Loucy (cell line): ENCODE measurements around the gene TBCEL.
A peak's percentile ranks its signal among the peaks of the same experiment; 100 is the strongest.

Source experiments
- H2AFZ ChIP-seq: fragments of 200-600 bp; sonication (generic); 2 replicates; pipeline ENCODE4 v1.6.0; 2016; ENCODE audit warnings: antibody characterized with exemption, mild to moderate bottlenecking, low read length, moderate library complexity
- H3F3A ChIP-seq: fragments of 200-600 bp; 2 replicates; pipeline ENCODE4 v1.6.0; 2016; ENCODE audit warnings: antibody characterized with exemption, low read depth, mild to moderate bottlenecking
- H3K27me3 ChIP-seq: fragments of 200-600 bp; sonication (generic); 2 replicates; pipeline ENCODE4 v1.6.1; 2014; ENCODE audit warnings: low read length, mild to moderate bottlenecking; ENCODE audit not compliant: insufficient read depth, poor library complexity, severe bottlenecking
- H3K36me3 ChIP-seq: fragments of 200-600 bp; sonication (generic); 2 replicates; pipeline ENCODE4 v1.6.1; 2016; ENCODE audit warnings: low read length; ENCODE audit not compliant: insufficient read depth
- H3K4me1 ChIP-seq: fragments of 200-600 bp; sonication (generic); 2 replicates; pipeline ENCODE4 v1.5.1; 2014; ENCODE audit warnings: low read length, mild to moderate bottlenecking; ENCODE audit not compliant: insufficient read depth, poor library complexity, severe bottlenecking
- H3K4me2 ChIP-seq: fragments of 200-600 bp; sonication (generic); 2 replicates; pipeline ENCODE4 v1.6.0; 2014; ENCODE audit warnings: antibody characterized with exemption, low read length, low read depth, mild to moderate bottlenecking; ENCODE audit not compliant: poor library complexity, severe bottlenecking
- H3K4me3 ChIP-seq: fragments of 200-600 bp; sonication (generic); 2 replicates; pipeline ENCODE4 v1.5.1; 2014; ENCODE audit warnings: low read length, mild to moderate bottlenecking, mixed read lengths; ENCODE audit not compliant: poor library complexity, severe bottlenecking
- H3K79me2 ChIP-seq: fragments of 200-600 bp; sonication (generic); 2 replicates; pipeline ENCODE4 v1.6.1; 2014; ENCODE audit warnings: low read length; ENCODE audit not compliant: insufficient read depth
- H3K9ac ChIP-seq: fragments of 200-600 bp; sonication (generic); 2 replicates; pipeline ENCODE4 v1.6.0; 2014; ENCODE audit warnings: mild to moderate bottlenecking, low read depth, low read length, moderate library complexity; ENCODE audit not compliant: poor library complexity, severe bottlenecking
- H3K9me2 ChIP-seq: fragments of 200-600 bp; sonication (generic); replicated peaks from 2 replicates; pipeline ENCODE4 v1.6.1; 2016; ENCODE audit warnings: low read depth, low read length, mixed read lengths
- H3K9me3 ChIP-seq: fragments of 200-600 bp; sonication (generic); 2 replicates; pipeline ENCODE4 v1.6.1; 2014; ENCODE audit warnings: mild to moderate bottlenecking, antibody characterized with exemption, low read length, low read depth; ENCODE audit not compliant: insufficient read depth
- H4K20me1 ChIP-seq: fragments of 200-600 bp; sonication (generic); 2 replicates; pipeline ENCODE4 v1.6.0; 2014; ENCODE audit warnings: antibody characterized with exemption, low read length, mild to moderate bottlenecking; ENCODE audit not compliant: insufficient read depth, poor library complexity, severe bottlenecking
- CTCF ChIP-seq: fragments of 200-600 bp; sonication (generic); conservative IDR thresholded peaks from 2 replicates; pipeline ENCODE4 v1.5.1; 2014; ENCODE audit warnings: mild to moderate bottlenecking, antibody characterized with exemption, low read length
- EZH2phosphoT487 ChIP-seq: fragments of 200-600 bp; IDR thresholded peaks from 2 replicates; pipeline ENCODE4 v1.6.1; 2018; ENCODE audit warnings: antibody characterized with exemption, mild to moderate bottlenecking, moderate library complexity, borderline replicate concordance

The TBCEL gene

GRCh38 chr11:121100943-121101342, 77.0 kb downstream of the TBCEL start, which contains the start of gene TECTA:
Gene TECTA (plus strand): TSS chr11:121101243. CDS start chr11:121102666, 1,423 bp downstream.
- Histone ChIP-seq H3K4me3 (no peak within 1 kb of the TSS), H3K27me3 (no peaks in the 10 kb centered on the region), H2AFZ (no peak within 1 kb of the TSS), H3K9ac (no peak within 1 kb of the TSS), H3K4me2 (no peak within 1 kb of the TSS), H3K9me3 (no peaks in the 10 kb centered on the region), H3K79me2 (no peaks in the 10 kb centered on the region), H3K4me1 (no peaks in the 10 kb centered on the region), H4K20me1 (no peaks in the 10 kb centered on the region), H3K36me3 (no peaks in the 10 kb centered on the region), H3F3A (no peaks in the 10 kb centered on the region), H3K9me2 (no peaks in the 10 kb centered on the region)
- no peak for TF ChIP-seq CTCF
- TF ChIP-seq EZH2phosphoT487: no peak

- no peaks in the 10 kb centered on the region for H3K27me3 ChIP-seq
- no peak overlapping the region for H3K4me2 ChIP-seq
- no peaks in the 10 kb centered on the region for H3K9me3 ChIP-seq
- no peaks in the 10 kb centered on the region for H3K79me2 ChIP-seq
- H3K36me3 ChIP-seq: no peaks in the 10 kb centered on the region
- H3K9ac ChIP-seq: no peak overlapping the region
- no peaks in the 10 kb centered on the region for H3K4me1 ChIP-seq
- H2AFZ ChIP-seq: no peak overlapping the region
- H4K20me1 ChIP-seq: no peaks in the 10 kb centered on the region
- H3K4me3 ChIP-seq: no peak overlapping the region
- H3F3A ChIP-seq: no peaks in the 10 kb centered on the region
- TF ChIP-seq EZH2phosphoT487 (no peak), CTCF (peak; percentile 56)
- H3K9me2 ChIP-seq: no peaks in the 10 kb centered on the region
These were observed 80.4 kb downstream of the TBCEL start for GRCh38 chr11:121104312-121104762.

- Histone ChIP-seq H3K4me1 (no peaks in the 10 kb centered on the region), H3K27me3 (no peaks in the 10 kb centered on the region), H3K4me2 (no peak overlapping the region), H3K9ac (no peak overlapping the region), H3K4me3 (no peak overlapping the region), H3K9me3 (no peaks in the 10 kb centered on the region), H3K36me3 (no peaks in the 10 kb centered on the region), H2AFZ (no peak overlapping the region), H3K9me2 (no peaks in the 10 kb centered on the region), H3K79me2 (no peaks in the 10 kb centered on the region), H3F3A (no peaks in the 10 kb centered on the region), H4K20me1 (no peaks in the 10 kb centered on the region)
- TF ChIP-seq EZH2phosphoT487 (no peak), CTCF (no peak)
These were observed 81.2 kb downstream of the TBCEL start for GRCh38 chr11:121105063-121105480.
